GM11168 (cell line): ENCODE results near the gene CACNA1B.

Source experiments
- in situ Hi-C: fragments of 300-500 bp; cut with MboI; formaldehyde crosslinking; loops from one replicate; pipeline ENCODE4 v1.12.0; 2022; ENCODE audit warnings: low sequenced_read_pairs; ENCODE audit not compliant: unreplicated experiment

Gene CACNA1B

GRCh38 chr9:137956688-137957385 lies 79.3 kb downstream of the CACNA1B start:
- in situ Hi-C loops, result no loop called here

GRCh38 chr9:137959641-137960411 lies 82.2 kb downstream of the CACNA1B start:
- in situ Hi-C loops, result no loop called here

GRCh38 chr9:137960496-137960895 lies 82.9 kb downstream of the CACNA1B start:
- in situ Hi-C loops, result no loop called here

GRCh38 chr9:137963525-137963924 lies 85.9 kb downstream of the CACNA1B start:
- in situ Hi-C loops, result no loop called here

GRCh38 chr9:137965177-137965795 lies 87.7 kb downstream of the CACNA1B start:
- in situ Hi-C loops, result no loop called here

GRCh38 chr9:137967280-137967953 lies 89.8 kb downstream of the CACNA1B start:
- in situ Hi-C loops, result no loop called here

- in situ Hi-C loops, result no loop called here
Observed at GRCh38 chr9:137968235-137968634, 90.7 kb downstream of the CACNA1B start.

- in situ Hi-C loops, result no loop called here
Observed at GRCh38 chr9:137969008-137969407, 91.4 kb downstream of the CACNA1B start.

GRCh38 chr9:137969685-137970084 lies 92.1 kb downstream of the CACNA1B start:
- in situ Hi-C loops, result no loop called here

- in situ Hi-C loops, result no loop called here
Observed at GRCh38 chr9:137970098-137970497, 92.5 kb downstream of the CACNA1B start.

GRCh38 chr9:137970686-137971476 lies 93.3 kb downstream of the CACNA1B start:
- in situ Hi-C loops, result no loop called here

GRCh38 chr9:137971477-137972138 lies 94.0 kb downstream of the CACNA1B start:
- in situ Hi-C loops, result no loop called here

- in situ Hi-C loops, result no loop called here
Observed at GRCh38 chr9:137972355-137972987, 94.9 kb downstream of the CACNA1B start.

GRCh38 chr9:137972988-137973470 lies 95.4 kb downstream of the CACNA1B start:
- in situ Hi-C loops, result no loop called here

GRCh38 chr9:137973829-137974416 lies 96.3 kb downstream of the CACNA1B start:
- in situ Hi-C loops, result no loop called here

GRCh38 chr9:137974746-137975526 lies 97.4 kb downstream of the CACNA1B start:
- in situ Hi-C loops, result no loop called here

- in situ Hi-C loops, result no loop called here
Observed at GRCh38 chr9:137975527-137975913, 97.9 kb downstream of the CACNA1B start.
